Transverse colon (tissue), 4 donors: ENCODE data around the gene ZNF343. TPM values are rescaled to one million over a fixed set of nuclear protein-coding genes. Genes with fewer than 3 reads are reported as not detected.
"Not testable (repeated sequence)": the region's sequence is repeated elsewhere in the genome, so short reads cannot be mapped to it uniquely, and the experiment has no call there.

Experiments
- DNase-seq: peaks from one replicate; pipeline ENCODE4 v3.0.0-alpha.2; 2019
- H3K27ac ChIP-seq, 4 donors: fragments of 200-600 bp; sonication (generic); 2 replicates each; pipeline ENCODE4 v1.5.1; 2016 to 2018; ENCODE audit warnings: inconsistent platforms in 4 of 4
- H3K27me3 ChIP-seq: fragments of 200-600 bp; sonication (generic); 2 replicates; pipeline ENCODE4 v1.5.1; 2017; ENCODE audit warnings: inconsistent platforms
- H3K36me3 ChIP-seq, 4 donors: fragments of 200-600 bp; sonication (generic); 2 replicates each; pipeline ENCODE4 v1.5.1; 2017 to 2019; ENCODE audit warnings: inconsistent platforms in 4 of 4
- H3K4me1 ChIP-seq, 4 donors: fragments of 200-600 bp; sonication (generic); 2 replicates each; pipeline ENCODE4 v1.5.1; 2017 to 2020; ENCODE audit warnings: inconsistent platforms in 4 of 4
- H3K4me3 ChIP-seq, 4 donors: fragments of 200-600 bp; sonication (generic); 1 replicate in 1 of 4; 2 replicates in 3 of 4; pipeline versions ENCODE4 v1.5.1 to v1.6.1; 2017 to 2019; ENCODE audit warnings: inconsistent platforms in 4 of 4
- H3K9me3 ChIP-seq, 2 donors: fragments of 200-600 bp; sonication (generic); 2 replicates each; pipeline ENCODE4 v1.5.1; 2017 to 2019; ENCODE audit warnings: inconsistent platforms in 2 of 2
- CTCF ChIP-seq, 5 experiments: fragments of 200-600 bp in 3 of 5; fragments of 450-650 bp in 2 of 5; sonication (generic) in 3 of 5; IDR thresholded peaks; 1 replicate in 2 of 5; 2 replicates in 3 of 5; pipeline ENCODE4 v1.5.1; 2016 to 2017; ENCODE audit warnings: antibody characterized with exemption in 5 of 5, inconsistent platforms in 3 of 5, mild to moderate bottlenecking in 2 of 5, moderate library complexity in 1 of 5
- EP300 ChIP-seq: sonication (generic); formaldehyde crosslinking; IDR thresholded peaks from one replicate; pipeline ENCODE4 v1.6.1; 2017; ENCODE audit warnings: antibody characterized with exemption, low read depth
- POLR2A ChIP-seq: fragments of 450-650 bp; IDR thresholded peaks from one replicate; pipeline ENCODE4 v1.6.1; 2016; ENCODE audit warnings: antibody characterized with exemption, mild to moderate bottlenecking, moderate library complexity
- POLR2AphosphoS5 ChIP-seq, 3 donors: sonication (generic); formaldehyde crosslinking; IDR thresholded peaks; one replicate each; pipeline ENCODE4 v1.6.1; 2016; ENCODE audit warnings: antibody characterized with exemption in 3 of 3
- WGBS, 2 donors: methylation state at CpG; one replicate each; pipeline ENCODE4 v1.1.5; 2018; ENCODE audit warnings: low coverage in 1 of 2; 5-methylcytosine and 5-hydroxymethylcytosine counted together
- in situ Hi-C, 4 donors: fragments of 200-750 bp; cut with MboI; loops; one replicate each; pipeline versions ENCODE4 v1.15.0 to v1.15.1; 2017; ENCODE audit warnings: low sequenced_read_pairs in 3 of 4, low pct_ligation_motif_present in 1 of 4, low pct_unique_long_range_greater_than_20kb in 1 of 4
- intact Hi-C: fragments of 100-400 bp; cut with DNase I; formaldehyde crosslinking; loops from one replicate; pipeline ENCODE4 v1.15.1; 2023; ENCODE audit warnings: low total_unique reads
- total RNA-seq, 4 donors: library from RNA; depleted of rRNA; stranded (reverse); fragments of >200 nt; gene quantifications; one replicate each; pipeline ENCODE4 v1.1.0, GENCODE V29; 2016

ZNF343 gene
- total RNA-seq, 4 donors from 2014 or later: 2.4 to 9.8 (median 6.1) TPM

GRCh38 chr20:2523919-2524708 is 15.4 kb upstream of the ZNF343 start:
- H3K4me3 ChIP-seq: peak overlapping the region; percentile 51 to 82 (median 78)
- 28% methylated on average over 10 of the region's 26 CpGs; no CpG with 5 or more reads in 1 of the 2 donors for WGBS, 2 donors
- no peaks in the 10 kb centered on the region for H3K36me3 ChIP-seq
- no peaks in the 10 kb centered on the region for H3K9me3 ChIP-seq
- DNase-seq: peak; percentile 91
- H3K27me3 ChIP-seq: no peaks in the 10 kb centered on the region
- peaks cover 0 to 5% (median 2%) of the 10 kb centered on the region in 4 donors for H3K4me1 ChIP-seq
- TF ChIP-seq POLR2A: peak; percentile 57
- peak; percentile 71 to 74 (median 73) for TF ChIP-seq POLR2AphosphoS5 (IDR thresholded peaks at IDR 0.05)
- TF ChIP-seq CTCF (IDR thresholded peaks at IDR 0.05): peak; percentile 96 to 98 (median 96)
- TF ChIP-seq EP300: no peak
- peak overlapping the region; percentile 77 to 93 (median 90) for H3K27ac ChIP-seq
- in situ Hi-C loops: loop anchor here in 3 of 4 donors (10.0 kb wide), 2 partner anchors 121 to 131 kb away; partner anchors contain the start of gene NOP56 (in 1 of the 3)
- intact Hi-C loops: no loop called here

GRCh38 chr20:2522826-2523429 is 14.2 kb upstream of the ZNF343 start:
- H3K36me3 ChIP-seq, intact Hi-C loops, H3K9me3 ChIP-seq, H3K27me3 ChIP-seq, DNase-seq, H3K27ac ChIP-seq, H3K4me3 ChIP-seq, H3K4me1 ChIP-seq: not testable (repeated sequence)
- in situ Hi-C loops: loop anchor here in 3 of 4 donors (10.0 kb wide), 2 partner anchors 122 to 132 kb away; partner anchors contain the start of gene NOP56 (in 1 of the 3)
- 63 to 78% methylated on average over 3 to 5 of the region's 5 CpGs for WGBS, 2 donors

- H3K4me1 ChIP-seq: peaks cover 0 to 5% (median 2%) of the 10 kb centered on the region in 4 donors
- no peaks in the 10 kb centered on the region for H3K9me3 ChIP-seq
- intact Hi-C loops (no loop called here), in situ Hi-C loops (loop anchor here in 3 of 4 donors (10.0 kb wide), 2 partner anchors 123 to 133 kb away; partner anchors contain the start of gene NOP56 (in 1 of the 3))
- H3K36me3 ChIP-seq: no peaks in the 10 kb centered on the region
- no peaks in the 10 kb centered on the region for H3K27me3 ChIP-seq
- no peak overlapping the region for H3K4me3 ChIP-seq
- WGBS, 2 donors: 19 to 20% methylated on average over 6 to 10 of the region's 10 CpGs
- peak; percentile 41 for DNase-seq
- TF ChIP-seq CTCF (IDR thresholded peaks at IDR 0.05) (peak; percentile 55 to 88 (median 84)), POLR2AphosphoS5 (IDR thresholded peaks at IDR 0.05) (no peak)
- no peak overlapping the region for H3K27ac ChIP-seq
These were observed 12.9 kb upstream of the ZNF343 start for GRCh38 chr20:2521369-2522305.

GRCh38 chr20:2520617-2521016 is 11.9 kb upstream of the ZNF343 start:
- intact Hi-C loops: no loop called here
- Histone ChIP-seq H3K36me3 (no peaks in the 10 kb centered on the region), H3K4me3 (no peak overlapping the region), H3K4me1 (peaks cover 0 to 4% (median 2%) of the 10 kb centered on the region in 4 donors), H3K9me3 (no peaks in the 10 kb centered on the region), H3K27ac (no peak overlapping the region), H3K27me3 (no peaks in the 10 kb centered on the region)
- WGBS, 2 donors: 92% methylated on average over 3 of the region's 3 CpGs; no CpG with 5 or more reads in 1 of the 2 donors
- in situ Hi-C loops: loop anchor here in 3 of 4 donors (10.0 kb wide), 2 partner anchors 124 to 134 kb away; partner anchors contain the start of gene NOP56 (in 1 of the 3)
- TF ChIP-seq EP300 (no peak), CTCF (IDR thresholded peaks at IDR 0.05) (no peak), POLR2A (no peak), POLR2AphosphoS5 (IDR thresholded peaks at IDR 0.05) (no peak)
- no peak for DNase-seq
